HepG2 (cell line): ENCODE results near the gene RPP25L. TPM values are rescaled to one million over a fixed set of nuclear protein-coding genes. Genes with fewer than 3 reads are reported as not detected.
A peak's percentile ranks its signal among the peaks of the same experiment; 100 is the strongest.

ENCODE experiments used
- ARID2 ChIP-seq: sonication (generic); formaldehyde crosslinking; IDR thresholded peaks from 2 replicates; pipeline ENCODE4 v1.8.1; 2022; ENCODE audit warnings: mild to moderate bottlenecking, missing genetic modification reagents, borderline replicate concordance
- CBFB ChIP-seq: sonication (generic); formaldehyde crosslinking; IDR thresholded peaks from 2 replicates; pipeline ENCODE4 v1.4.0; 2020; ENCODE audit warnings: missing genetic modification reagents
- DNMT3B ChIP-seq: conservative IDR thresholded peaks from 2 replicates; pipeline ENCODE4 v1.6.1; 2016; ENCODE audit warnings: missing biosample characterization, control low read depth
- FOXA3 ChIP-seq: IDR thresholded peaks from 2 replicates; pipeline ENCODE4 v1.6.1; 2016; ENCODE audit warnings: missing genetic modification reagents, missing compliant biosample characterization
- HMG20A ChIP-seq: IDR thresholded peaks from 2 replicates; pipeline ENCODE4 v1.6.1; 2016; ENCODE audit warnings: borderline replicate concordance
- KDM2A ChIP-seq: sonication (generic); formaldehyde crosslinking; IDR thresholded peaks from 2 replicates; pipeline ENCODE4 v1.4.0; 2020; ENCODE audit warnings: low read depth, missing genetic modification reagents, borderline replicate concordance
- MEIS2 ChIP-seq: sonication (generic); formaldehyde crosslinking; IDR thresholded peaks from 2 replicates; pipeline ENCODE4 v1.9.0; 2021; ENCODE audit warnings: mild to moderate bottlenecking, missing genetic modification reagents
- MYPOP ChIP-seq: sonication (generic); formaldehyde crosslinking; IDR thresholded peaks from 2 replicates; pipeline ENCODE4 v1.8.1; 2023; ENCODE audit warnings: mild to moderate bottlenecking, moderate library complexity, missing genetic modification reagents
- PAX8 ChIP-seq: sonication (generic); formaldehyde crosslinking; IDR thresholded peaks from 2 replicates; pipeline ENCODE4 v1.8.0; 2022; ENCODE audit warnings: mild to moderate bottlenecking, missing genetic modification reagents, borderline replicate concordance
- PBX3 ChIP-seq: sonication (generic); formaldehyde crosslinking; IDR thresholded peaks from 2 replicates; pipeline ENCODE4 v1.8.1; 2023; ENCODE audit warnings: missing genetic modification reagents, inconsistent platforms, borderline replicate concordance
- PLSCR1 ChIP-seq: sonication (generic); formaldehyde crosslinking; IDR thresholded peaks from 2 replicates; pipeline ENCODE4 v1.5.0; 2020; ENCODE audit warnings: missing genetic modification reagents, mild to moderate bottlenecking, borderline replicate concordance
- POGK ChIP-seq: sonication (generic); formaldehyde crosslinking; conservative IDR thresholded peaks from 2 replicates; pipeline ENCODE4 v1.8.0; 2022; ENCODE audit warnings: mild to moderate bottlenecking, moderate library complexity, missing genetic modification reagents
- RFXAP ChIP-seq: sonication (generic); formaldehyde crosslinking; IDR thresholded peaks from 2 replicates; pipeline ENCODE4 v1.4.0; 2020; ENCODE audit warnings: missing genetic modification reagents, borderline replicate concordance
- SRF ChIP-seq: IDR thresholded peaks from 2 replicates; pipeline ENCODE4 v1.6.1; 2011; ENCODE audit warnings: mild to moderate bottlenecking, low read depth, low read length, moderate library complexity
- TCF7L2 ChIP-seq: IDR thresholded peaks from 2 replicates; pipeline ENCODE4 v1.6.1; 2011; ENCODE audit warnings: mild to moderate bottlenecking, low read depth, low read length, moderate library complexity
- ZFP62 ChIP-seq: sonication (generic); formaldehyde crosslinking; IDR thresholded peaks from 2 replicates; pipeline ENCODE4 v1.4.0; 2020; ENCODE audit warnings: missing genetic modification reagents
- ZNF549 ChIP-seq: sonication (generic); formaldehyde crosslinking; IDR thresholded peaks from 2 replicates; pipeline ENCODE4 v1.5.0; 2020; ENCODE audit warnings: missing genetic modification reagents
- ZNF687 ChIP-seq: sonication (generic); formaldehyde crosslinking; IDR thresholded peaks from 2 replicates; pipeline ENCODE4 v1.5.1; 2020; ENCODE audit warnings: mild to moderate bottlenecking, missing genetic modification reagents, moderate library complexity
- ZNF775 ChIP-seq: sonication (generic); formaldehyde crosslinking; IDR thresholded peaks from 2 replicates; pipeline ENCODE4 v1.4.0; 2020; ENCODE audit warnings: missing genetic modification reagents, mild to moderate bottlenecking, moderate library complexity, borderline replicate concordance
- ZSCAN31 ChIP-seq: sonication (generic); formaldehyde crosslinking; IDR thresholded peaks from 2 replicates; pipeline ENCODE4 v1.5.0; 2020; ENCODE audit warnings: low read depth, mild to moderate bottlenecking, missing genetic modification reagents
- polyA plus RNA-seq, 8 experiments: library from polyadenylated mRNA; depleted of rRNA in 3 of 8; stranded (reverse) in 7 of 8; unstranded in 1 of 8; fragments of >200 nt; fragmentation: Illumina TruSeq in 4 of 8; extraction: Trizol in 4 of 8; gene quantifications; 2 replicates each; pipeline versions ENCODE4 v1.2.1 to v1.2.3, GENCODE V29; 2011 to 2016; ENCODE audit warnings: low read depth in 4 of 8, missing spikeins in 1 of 8, mixed read lengths in 1 of 8; ENCODE audit not compliant: insufficient read depth in 1 of 8
- total RNA-seq, 5 experiments: library from RNA; depleted of rRNA; stranded (reverse); fragments of >200 nt; fragmentation: Illumina TruSeq; extraction: Trizol; gene quantifications; 2 replicates each; pipeline ENCODE4 v1.2.3, GENCODE V29; 2016; ENCODE audit warnings: low read depth in 1 of 5

Gene RPP25L
- total and polyA plus RNA-seq, 2 of the 13 experiments (the other 11 are each of a cell fraction or from before 2014, with no cell fraction given): 24.5 to 27.3 TPM

- peak; percentile 78 for TF ChIP-seq ZNF687 (CRISPR knock-in tag)
- no peak for TF ChIP-seq ZSCAN31 (CRISPR knock-in tag)
- no peak for TF ChIP-seq ZNF549 (CRISPR knock-in tag)
- no peak for TF ChIP-seq SRF
- TF ChIP-seq MEIS2 (CRISPR knock-in tag): peak; percentile 49; the same call in 1 of the 2 replicates
- peak; percentile 40; the same call in 1 of the 2 replicates for TF ChIP-seq RFXAP
- TF ChIP-seq PBX3: no peak
- TF ChIP-seq KDM2A: peak; percentile 59; the same call in 1 of the 2 replicates
- TF ChIP-seq MYPOP (CRISPR knock-in tag): no peak
- no peak for TF ChIP-seq FOXA3 (CRISPR knock-in tag)
- TF ChIP-seq DNMT3B: no peak
- no peak for TF ChIP-seq TCF7L2
- no peak; the same call in 1 of the 2 replicates for TF ChIP-seq HMG20A
- no peak for TF ChIP-seq ZNF775
- TF ChIP-seq PLSCR1 (CRISPR knock-in tag): no peak
- TF ChIP-seq CBFB: no peak
- no peak for TF ChIP-seq ARID2
- no peak for TF ChIP-seq PAX8
- TF ChIP-seq ZFP62 (CRISPR knock-in tag): no peak
- TF ChIP-seq POGK: no peak; the same call in 1 of the 2 replicates
Measured at GRCh38 chr9:34620061-34620994, 8.4 kb upstream of the RPP25L start, which contains the start of gene DCTN3 (continued).
